ENCODE data around the gene GPHB5.

- TF ChIP-seq, protein P1, sequence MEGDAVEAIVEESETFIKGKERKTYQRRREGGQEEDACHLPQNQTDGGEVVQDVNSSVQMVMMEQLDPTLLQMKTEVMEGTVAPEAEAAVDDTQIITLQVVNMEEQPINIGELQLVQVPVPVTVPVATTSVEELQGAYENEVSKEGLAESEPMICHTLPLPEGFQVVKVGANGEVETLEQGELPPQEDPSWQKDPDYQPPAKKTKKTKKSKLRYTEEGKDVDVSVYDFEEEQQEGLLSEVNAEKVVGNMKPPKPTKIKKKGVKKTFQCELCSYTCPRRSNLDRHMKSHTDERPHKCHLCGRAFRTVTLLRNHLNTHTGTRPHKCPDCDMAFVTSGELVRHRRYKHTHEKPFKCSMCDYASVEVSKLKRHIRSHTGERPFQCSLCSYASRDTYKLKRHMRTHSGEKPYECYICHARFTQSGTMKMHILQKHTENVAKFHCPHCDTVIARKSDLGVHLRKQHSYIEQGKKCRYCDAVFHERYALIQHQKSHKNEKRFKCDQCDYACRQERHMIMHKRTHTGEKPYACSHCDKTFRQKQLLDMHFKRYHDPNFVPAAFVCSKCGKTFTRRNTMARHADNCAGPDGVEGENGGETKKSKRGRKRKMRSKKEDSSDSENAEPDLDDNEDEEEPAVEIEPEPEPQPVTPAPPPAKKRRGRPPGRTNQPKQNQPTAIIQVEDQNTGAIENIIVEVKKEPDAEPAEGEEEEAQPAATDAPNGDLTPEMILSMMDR (conservative IDR thresholded peaks at IDR 0.05; ENCODE audit: low read depth, low read length), result no peak
- TF ChIP-seq EZH2 (IDR thresholded peaks at IDR 0.05; ENCODE audit: low read length, unreplicated experiment), result no peak
Measured at GRCh38 chr14:63301891-63302534, 16.7 kb downstream of the GPHB5 start.

Measured in PC-3 (cell line).